ENCODE data around the gene PIK3C2B.
A peak's percentile ranks its signal among the peaks of the same experiment; 100 is the strongest.

The PIK3C2B gene

GRCh38 chr1:204464701-204465100 lies 29.9 kb downstream of the PIK3C2B start:
- no peak for TF ChIP-seq CTCF (IDR thresholded peaks at IDR 0.05; ENCODE audit: insufficient read depth, low read depth, low read length, missing control alignments)
- no peak for DNase-seq (ENCODE audit: low read depth)
- H3K4me3 ChIP-seq (ENCODE audit: low read depth, low read length), result no peak overlapping the region

- peak; percentile 41 for DNase-seq (ENCODE audit: low read depth)
- no peak for TF ChIP-seq CTCF (IDR thresholded peaks at IDR 0.05; ENCODE audit: insufficient read depth, low read depth, low read length, missing control alignments)
- no peak overlapping the region for H3K4me3 ChIP-seq (ENCODE audit: low read depth, low read length)
Observed at GRCh38 chr1:204464187-204464631, 30.4 kb downstream of the PIK3C2B start.

- TF ChIP-seq CTCF (IDR thresholded peaks at IDR 0.05; ENCODE audit: insufficient read depth, low read depth, low read length, missing control alignments), result no peak
- DNase-seq (ENCODE audit: low read depth), result no peak
Observed at GRCh38 chr1:204463125-204464060, 31.2 kb downstream of the PIK3C2B start.

GRCh38 chr1:204462229-204462561 lies 32.4 kb downstream of the PIK3C2B start:
- TF ChIP-seq CTCF (IDR thresholded peaks at IDR 0.05; ENCODE audit: insufficient read depth, low read depth, low read length, missing control alignments), result no peak
- no peak overlapping the region for H3K4me3 ChIP-seq (ENCODE audit: low read depth, low read length)
- DNase-seq (ENCODE audit: low read depth), result no peak

More at GRCh38 chr1:204463125-204464060, 31.2 kb downstream of the PIK3C2B start:
- no peak overlapping the region for H3K4me3 ChIP-seq (ENCODE audit: low read depth, low read length)

- peak; percentile 78 for DNase-seq (ENCODE audit: low read depth)
- TF ChIP-seq CTCF (IDR thresholded peaks at IDR 0.05; ENCODE audit: insufficient read depth, low read depth, low read length, missing control alignments), result no peak
- 0 out of 2 replicates have a peak overlapping the region, but pooled peaks have one; percentile 4 for H3K4me3 ChIP-seq (ENCODE audit: low read depth, low read length)
Observed at GRCh38 chr1:204461331-204462228, 33.0 kb downstream of the PIK3C2B start.

GRCh38 chr1:204460346-204460745 lies 34.3 kb downstream of the PIK3C2B start:
- no peak for DNase-seq (ENCODE audit: low read depth)
- H3K4me3 ChIP-seq (ENCODE audit: low read depth, low read length), result no peak overlapping the region
- TF ChIP-seq CTCF (IDR thresholded peaks at IDR 0.05; ENCODE audit: insufficient read depth, low read depth, low read length, missing control alignments), result no peak

Measured in GM12865 (cell line).